Esophagus muscularis mucosa (tissue), 4 donors: ENCODE data around the gene ARHGAP24. TPM values are rescaled to one million over a fixed set of nuclear protein-coding genes. Genes with fewer than 3 reads are reported as not detected.

ENCODE experiments used
- DNase-seq: peaks from one replicate; pipeline ENCODE4 v3.0.0-alpha.2; 2017; ENCODE audit errors: extremely low spot score
- H3K27ac ChIP-seq, 4 donors: fragments of 200-600 bp; sonication (generic); replicated peaks in 1 of 4; 1 replicate in 3 of 4; 2 replicates in 1 of 4; pipeline ENCODE4 v1.5.1; 2016 to 2019; ENCODE audit warnings: mild to moderate bottlenecking in 1 of 4
- H3K27me3 ChIP-seq, 4 donors: fragments of 200-600 bp; sonication (generic); one replicate each; pipeline versions ENCODE4 v1.5.1 to v1.6.0; 2016 to 2019
- H3K36me3 ChIP-seq, 4 donors: fragments of 200-600 bp; sonication (generic); one replicate each; pipeline ENCODE4 v1.5.1; 2016 to 2019
- H3K4me1 ChIP-seq, 4 donors: fragments of 200-600 bp; sonication (generic); one replicate each; pipeline ENCODE4 v1.5.1; 2016 to 2019
- H3K4me3 ChIP-seq, 4 donors: fragments of 200-600 bp; sonication (generic); 1 replicate in 2 of 4; 2 replicates in 2 of 4; pipeline ENCODE4 v1.5.1; 2016 to 2019; ENCODE audit warnings: mild to moderate bottlenecking in 4 of 4, moderate library complexity in 1 of 4
- H3K9me3 ChIP-seq, 4 donors: fragments of 200-600 bp; sonication (generic); 1 replicate in 3 of 4; 2 replicates in 1 of 4; pipeline ENCODE4 v1.5.1; 2016 to 2019
- EP300 ChIP-seq: sonication (generic); formaldehyde crosslinking; IDR thresholded peaks from one replicate; pipeline ENCODE4 v1.6.1; 2017; ENCODE audit warnings: antibody characterized with exemption
- POLR2A ChIP-seq: fragments of 450-650 bp; IDR thresholded peaks from one replicate; pipeline ENCODE4 v1.6.1; 2017; ENCODE audit warnings: antibody characterized with exemption, moderate library complexity, mild to moderate bottlenecking, low read depth
- POLR2AphosphoS5 ChIP-seq, 2 donors: sonication (generic); formaldehyde crosslinking; IDR thresholded peaks; one replicate each; pipeline ENCODE4 v1.6.1; 2017; ENCODE audit warnings: antibody characterized with exemption in 2 of 2
- WGBS: methylation state at CpG from one replicate; pipeline ENCODE4 v1.1.5; 2018; 5-methylcytosine and 5-hydroxymethylcytosine counted together
- intact Hi-C: fragments of 100-400 bp; cut with DNase I; formaldehyde crosslinking; loops from one replicate; pipeline ENCODE4 v1.15.1; 2023
- total RNA-seq, 4 donors: library from RNA; depleted of rRNA; stranded (reverse); fragments of >200 nt; gene quantifications; one replicate each; pipeline versions ENCODE4 v1.1.0 to v1.2.1, GENCODE V29; 2016
- TF ChIP-seq, protein P1 (sequence below), 3 experiments: fragments of 200-600 bp in 2 of 3; fragments of 450-650 bp in 1 of 3; sonication (generic) in 2 of 3; IDR thresholded peaks; one replicate each; pipeline ENCODE4 v1.5.1; 2017 to 2019; ENCODE audit warnings: antibody characterized with exemption in 3 of 3, mild to moderate bottlenecking in 2 of 3, moderate library complexity in 1 of 3

Gene ARHGAP24
- total RNA-seq, 4 donors from 2014 or later: 17.6 to 30.2 (median 23.6) TPM

DNA sequence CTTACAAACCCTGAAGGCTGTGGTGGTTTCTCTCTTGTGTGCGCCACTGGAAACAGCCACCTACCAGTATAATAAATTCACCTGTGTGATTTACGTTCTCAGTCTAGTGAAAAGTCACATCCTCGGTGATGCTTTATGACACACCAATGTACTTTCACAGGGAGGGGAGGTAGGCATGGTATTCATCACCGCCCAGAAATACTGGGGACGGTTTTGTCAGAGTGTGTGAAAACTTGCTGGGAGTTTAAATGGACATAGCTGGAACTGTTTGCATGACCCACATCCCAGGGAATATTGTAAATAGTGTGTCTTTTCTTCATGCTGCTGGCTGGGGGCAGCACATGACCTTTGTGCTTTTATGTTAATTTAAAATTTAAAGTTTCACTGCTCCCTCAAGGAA, 463.1 kb downstream of the ARHGAP24 start:
- WGBS: 96% methylated on average over 5 of the region's 5 CpGs
- H3K36me3 ChIP-seq: no peaks in the 10 kb centered on the region
- H3K9me3 ChIP-seq: no peaks in the 10 kb centered on the region
- H3K4me3 ChIP-seq: no peak overlapping the region
- no peak for DNase-seq
- no peak overlapping the region for H3K27ac ChIP-seq
- peaks cover 0 to 3% (median 1%) of the 10 kb centered on the region in 4 donors for H3K4me1 ChIP-seq
- H3K27me3 ChIP-seq: no peaks in the 10 kb centered on the region
- intact Hi-C loops: no loop called here
- TF ChIP-seq, protein P1, sequence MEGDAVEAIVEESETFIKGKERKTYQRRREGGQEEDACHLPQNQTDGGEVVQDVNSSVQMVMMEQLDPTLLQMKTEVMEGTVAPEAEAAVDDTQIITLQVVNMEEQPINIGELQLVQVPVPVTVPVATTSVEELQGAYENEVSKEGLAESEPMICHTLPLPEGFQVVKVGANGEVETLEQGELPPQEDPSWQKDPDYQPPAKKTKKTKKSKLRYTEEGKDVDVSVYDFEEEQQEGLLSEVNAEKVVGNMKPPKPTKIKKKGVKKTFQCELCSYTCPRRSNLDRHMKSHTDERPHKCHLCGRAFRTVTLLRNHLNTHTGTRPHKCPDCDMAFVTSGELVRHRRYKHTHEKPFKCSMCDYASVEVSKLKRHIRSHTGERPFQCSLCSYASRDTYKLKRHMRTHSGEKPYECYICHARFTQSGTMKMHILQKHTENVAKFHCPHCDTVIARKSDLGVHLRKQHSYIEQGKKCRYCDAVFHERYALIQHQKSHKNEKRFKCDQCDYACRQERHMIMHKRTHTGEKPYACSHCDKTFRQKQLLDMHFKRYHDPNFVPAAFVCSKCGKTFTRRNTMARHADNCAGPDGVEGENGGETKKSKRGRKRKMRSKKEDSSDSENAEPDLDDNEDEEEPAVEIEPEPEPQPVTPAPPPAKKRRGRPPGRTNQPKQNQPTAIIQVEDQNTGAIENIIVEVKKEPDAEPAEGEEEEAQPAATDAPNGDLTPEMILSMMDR (IDR thresholded peaks at IDR 0.05): no peak
- no peak for TF ChIP-seq POLR2AphosphoS5 (IDR thresholded peaks at IDR 0.05)
- TF ChIP-seq POLR2A: no peak
- no peak for TF ChIP-seq EP300

DNA sequence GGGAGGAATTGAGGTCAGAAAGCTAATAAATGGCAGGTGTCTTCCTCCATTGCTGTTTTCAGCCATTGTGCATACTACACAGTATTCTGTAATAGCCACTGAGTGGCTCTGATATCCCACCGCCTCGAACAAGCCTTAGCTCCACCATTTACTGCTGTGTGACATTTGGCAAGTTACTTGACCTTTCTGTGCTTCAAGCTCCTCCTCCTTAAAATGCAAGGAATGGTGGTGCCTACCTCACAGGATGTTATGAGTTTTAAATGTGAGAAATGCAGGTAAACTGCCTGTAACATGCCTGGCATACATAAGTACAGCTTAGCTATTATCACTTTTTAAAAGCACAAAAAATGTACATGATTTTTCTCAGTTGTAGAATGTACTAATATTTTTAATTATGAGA, 464.0 kb downstream of the ARHGAP24 start:
- WGBS: 95% methylated on average over 2 of the region's 2 CpGs
- TF ChIP-seq POLR2AphosphoS5 (IDR thresholded peaks at IDR 0.05): no peak
- TF ChIP-seq, protein P1 (IDR thresholded peaks at IDR 0.05): no peak
- no peak for TF ChIP-seq POLR2A
- no peak for TF ChIP-seq EP300
- H3K4me3 ChIP-seq: no peak overlapping the region
- H3K27ac ChIP-seq: no peak overlapping the region
- no peaks in the 10 kb centered on the region for H3K4me1 ChIP-seq
- H3K9me3 ChIP-seq: no peaks in the 10 kb centered on the region
- H3K27me3 ChIP-seq: no peaks in the 10 kb centered on the region
- DNase-seq: no peak
- no peaks in the 10 kb centered on the region for H3K36me3 ChIP-seq
- intact Hi-C loops: no loop called here

DNA sequence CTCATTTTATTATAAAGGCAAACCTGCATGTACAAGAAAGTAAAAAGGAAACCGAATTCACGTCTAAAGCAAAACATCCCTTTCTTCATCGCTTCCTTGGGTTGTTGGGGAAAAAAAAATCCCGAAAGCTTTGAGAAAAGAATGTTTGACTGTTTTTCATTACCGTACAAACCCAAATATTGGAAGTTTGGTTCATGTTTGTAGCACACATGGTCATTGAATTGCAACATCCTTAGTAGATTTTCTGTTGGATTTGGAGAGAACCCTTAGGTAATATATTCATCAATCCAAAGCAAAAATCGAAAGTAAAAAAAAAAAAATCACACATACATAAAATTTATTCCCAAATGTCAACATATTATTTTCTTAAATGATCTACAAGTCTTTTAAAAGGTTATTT, 464.6 kb downstream of the ARHGAP24 start:
- no peaks in the 10 kb centered on the region for H3K27me3 ChIP-seq
- TF ChIP-seq POLR2AphosphoS5 (IDR thresholded peaks at IDR 0.05): no peak
- TF ChIP-seq POLR2A: no peak
- TF ChIP-seq EP300: no peak
- TF ChIP-seq, protein P1 (IDR thresholded peaks at IDR 0.05): no peak
- H3K4me3 ChIP-seq: no peak overlapping the region
- no peak for DNase-seq
- no peak overlapping the region for H3K27ac ChIP-seq
- H3K4me1 ChIP-seq: no peaks in the 10 kb centered on the region
- WGBS: 87% methylated on average over 6 of the region's 6 CpGs
- H3K9me3 ChIP-seq: no peaks in the 10 kb centered on the region
- intact Hi-C loops: no loop called here
- H3K36me3 ChIP-seq: no peaks in the 10 kb centered on the region

DNA sequence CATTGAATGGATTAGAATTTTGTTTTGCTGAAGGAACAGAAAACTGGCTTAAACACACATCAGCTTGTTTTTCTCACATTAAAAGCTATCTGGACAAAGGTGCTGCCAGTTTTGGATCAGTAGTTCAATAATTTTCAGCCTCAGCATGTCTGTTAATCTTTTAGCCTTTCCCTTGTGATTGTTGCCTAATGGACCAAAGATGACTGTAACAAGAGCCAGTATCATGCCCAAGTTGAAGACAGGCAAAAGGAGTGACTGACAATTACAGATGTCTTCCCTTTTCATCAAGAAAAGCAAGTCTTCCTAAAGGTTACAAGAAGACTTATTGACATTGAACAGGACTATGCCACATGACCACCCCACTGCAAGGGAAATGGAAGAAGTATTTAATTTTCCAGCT, 465.2 kb downstream of the ARHGAP24 start:
- no peak for DNase-seq
- intact Hi-C loops: no loop called here
- H3K27me3 ChIP-seq: no peaks in the 10 kb centered on the region
- no peaks in the 10 kb centered on the region for H3K4me1 ChIP-seq
- H3K27ac ChIP-seq: no peak overlapping the region
- H3K4me3 ChIP-seq: no peak overlapping the region
- H3K36me3 ChIP-seq: no peaks in the 10 kb centered on the region
- TF ChIP-seq POLR2A: no peak
- TF ChIP-seq, protein P1 (IDR thresholded peaks at IDR 0.05): no peak
- no peak for TF ChIP-seq POLR2AphosphoS5 (IDR thresholded peaks at IDR 0.05)
- no peak for TF ChIP-seq EP300
- no peaks in the 10 kb centered on the region for H3K9me3 ChIP-seq

DNA sequence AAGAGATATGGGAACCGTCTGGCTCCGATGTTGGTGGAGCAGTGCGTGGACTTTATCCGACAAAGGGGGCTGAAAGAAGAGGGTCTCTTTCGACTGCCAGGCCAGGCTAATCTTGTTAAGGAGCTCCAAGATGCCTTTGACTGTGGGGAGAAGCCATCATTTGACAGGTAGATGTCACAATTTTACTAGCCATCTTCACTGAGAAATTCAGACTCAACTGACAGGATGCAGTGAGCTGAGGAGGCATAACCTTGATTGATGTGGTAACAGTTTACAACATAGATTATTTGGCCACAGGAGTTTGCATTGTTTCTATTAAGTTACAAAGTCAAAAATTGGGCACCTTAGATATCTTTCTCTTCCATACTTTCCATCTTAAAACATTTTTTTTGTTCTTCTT, 467.2 kb downstream of the ARHGAP24 start:
- WGBS: 88% methylated on average over 5 of the region's 5 CpGs
- H3K4me3 ChIP-seq: no peak overlapping the region
- H3K27me3 ChIP-seq: no peaks in the 10 kb centered on the region
- intact Hi-C loops: no loop called here
- no peaks in the 10 kb centered on the region for H3K4me1 ChIP-seq
- no peaks in the 10 kb centered on the region for H3K36me3 ChIP-seq
- TF ChIP-seq POLR2AphosphoS5 (IDR thresholded peaks at IDR 0.05) (no peak), POLR2A (no peak), EP300 (no peak)
- TF ChIP-seq, protein P1 (IDR thresholded peaks at IDR 0.05): no peak
- no peak for DNase-seq
- no peaks in the 10 kb centered on the region for H3K9me3 ChIP-seq
- H3K27ac ChIP-seq: no peak overlapping the region
